Type B pancreatic cell (in vitro differentiated cells): ENCODE measurements around the gene KCTD11. TPM values are rescaled to one million over a fixed set of nuclear protein-coding genes. Genes with fewer than 3 reads are reported as not detected.

Source experiments
- DNase-seq: peaks from one replicate; pipeline ENCODE4 v3.0.0; 2021; ENCODE audit warnings: mixed read lengths; ENCODE audit not compliant: unreplicated experiment; ENCODE audit errors: extremely low spot score
- H3K27ac Mint-ChIP-seq: 2 replicates; pipeline ENCODE4 v1.8.0; 2021; ENCODE audit warnings: mild to moderate bottlenecking, mixed read lengths
- H3K27me3 Mint-ChIP-seq: 2 replicates; pipeline ENCODE4 v1.8.0; 2021; ENCODE audit warnings: mixed read lengths
- H3K36me3 Mint-ChIP-seq: 2 replicates; pipeline ENCODE4 v1.8.0; 2021; ENCODE audit warnings: mixed read lengths
- H3K4me1 Mint-ChIP-seq: one replicate; pipeline ENCODE4 v1.8.0; 2021; ENCODE audit warnings: mixed read lengths; ENCODE audit not compliant: unreplicated experiment
- H3K4me3 Mint-ChIP-seq: 2 replicates; pipeline ENCODE4 v1.8.0; 2021; ENCODE audit warnings: mild to moderate bottlenecking, mixed read lengths
- H3K9me3 Mint-ChIP-seq: 2 replicates; pipeline ENCODE4 v1.8.0; 2021; ENCODE audit warnings: mixed read lengths
- CTCF ChIP-seq: fragments of 200-600 bp; sonication (generic); conservative IDR thresholded peaks from 2 replicates; pipeline ENCODE4 v1.5.0; 2021; ENCODE audit warnings: antibody characterized with exemption, mild to moderate bottlenecking
- total RNA-seq: library from RNA; stranded (reverse); gene quantifications from 2 replicates; pipeline ENCODE4 v1.2.1, GENCODE V29; 2021; ENCODE audit warnings: low replicate concordance

The KCTD11 gene
- total RNA-seq, 1 donor from 2014 or later: 9.5 TPM

DNA sequence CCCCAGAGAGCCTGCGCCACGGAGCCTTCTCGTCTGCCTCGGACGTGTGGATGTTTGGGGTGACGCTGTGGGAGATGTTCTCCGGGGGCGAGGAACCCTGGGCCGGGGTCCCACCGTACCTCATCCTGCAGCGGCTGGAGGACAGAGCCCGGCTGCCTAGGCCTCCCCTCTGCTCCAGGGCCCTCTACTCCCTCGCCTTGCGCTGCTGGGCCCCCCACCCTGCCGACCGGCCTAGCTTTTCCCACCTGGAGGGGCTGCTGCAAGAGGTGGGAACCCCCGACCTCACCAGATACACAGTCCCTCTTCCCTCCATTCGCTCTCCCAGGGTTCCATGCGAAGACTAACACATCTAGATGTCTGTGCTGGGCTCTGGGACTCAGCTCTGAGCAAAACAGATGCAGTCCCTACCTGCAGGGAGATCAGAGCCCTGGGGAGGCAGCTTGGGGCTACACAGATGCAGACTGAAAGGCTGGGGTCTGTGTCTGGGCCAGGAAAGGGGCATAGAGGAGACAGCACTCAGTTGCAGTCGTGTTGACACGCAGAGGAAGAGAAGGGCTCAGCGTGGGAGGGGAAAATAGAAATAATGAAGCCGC is 32.6 kb downstream of the KCTD11 start:
- no peak for TF ChIP-seq CTCF
- peaks cover 38% of the 10 kb centered on the region for H3K27me3 Mint-ChIP-seq
- no peaks in the 10 kb centered on the region for H3K9me3 Mint-ChIP-seq
- peaks cover 4% of the 10 kb centered on the region for H3K4me1 Mint-ChIP-seq
- H3K36me3 Mint-ChIP-seq: peaks cover 9% of the 10 kb centered on the region
- no peak for DNase-seq
- H3K27ac Mint-ChIP-seq: peak overlapping the region; percentile 50
- peak overlapping the region; percentile 57 for H3K4me3 Mint-ChIP-seq

DNA sequence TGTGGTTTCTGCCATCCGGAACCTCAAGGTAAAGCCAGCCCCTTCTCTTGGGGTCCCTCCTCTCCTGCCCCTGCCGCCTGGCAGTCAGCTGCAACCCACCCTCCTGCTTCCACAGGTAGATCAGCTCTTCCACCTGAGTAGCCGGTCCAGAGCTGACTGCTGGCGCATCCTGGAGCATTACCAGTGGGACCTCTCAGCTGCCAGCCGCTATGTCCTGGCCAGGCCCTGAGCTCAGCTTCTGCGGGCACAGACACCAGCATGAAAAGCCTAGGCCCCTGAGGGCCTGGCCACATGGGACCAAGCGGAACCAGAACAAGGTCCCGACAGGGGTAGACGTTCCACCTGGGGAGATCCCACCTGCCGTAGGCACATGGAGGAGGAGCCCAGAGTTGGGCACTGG is 36.9 kb downstream of the KCTD11 start:
- H3K27me3 Mint-ChIP-seq: peaks cover 4% of the 10 kb centered on the region
- H3K4me1 Mint-ChIP-seq: no peaks in the 10 kb centered on the region
- no peak for DNase-seq
- no peak for TF ChIP-seq CTCF
- no peak overlapping the region for H3K27ac Mint-ChIP-seq
- no peak overlapping the region for H3K4me3 Mint-ChIP-seq
- H3K36me3 Mint-ChIP-seq: peaks cover 14% of the 10 kb centered on the region
- H3K9me3 Mint-ChIP-seq: no peaks in the 10 kb centered on the region

GRCh38 chr17:7389924-7390910 is 38.3 kb downstream of the KCTD11 start:
- H3K4me1 Mint-ChIP-seq: peaks cover 5% of the 10 kb centered on the region
- no peak for DNase-seq
- no peaks in the 10 kb centered on the region for H3K27me3 Mint-ChIP-seq
- TF ChIP-seq CTCF: no peak
- no peaks in the 10 kb centered on the region for H3K9me3 Mint-ChIP-seq
- no peak overlapping the region for H3K4me3 Mint-ChIP-seq
- no peak overlapping the region for H3K27ac Mint-ChIP-seq
- H3K36me3 Mint-ChIP-seq: peaks cover 14% of the 10 kb centered on the region

- no peak for TF ChIP-seq CTCF
- no peak overlapping the region for H3K27ac Mint-ChIP-seq
- no peaks in the 10 kb centered on the region for H3K27me3 Mint-ChIP-seq
- no peaks in the 10 kb centered on the region for H3K9me3 Mint-ChIP-seq
- H3K36me3 Mint-ChIP-seq: peaks cover 11% of the 10 kb centered on the region
- DNase-seq: no peak
- no peak overlapping the region for H3K4me3 Mint-ChIP-seq
- H3K4me1 Mint-ChIP-seq: peaks cover 5% of the 10 kb centered on the region
Measured at GRCh38 chr17:7391307-7391706, 39.3 kb downstream of the KCTD11 start.

GRCh38 chr17:7392696-7393612 is 41.0 kb downstream of the KCTD11 start:
- Mint-ChIP-seq H3K27me3 (no peaks in the 10 kb centered on the region), H3K36me3 (peaks cover 11% of the 10 kb centered on the region), H3K9me3 (no peaks in the 10 kb centered on the region), H3K4me3 (peak overlapping the region; percentile 91), H3K4me1 (peaks cover 5% of the 10 kb centered on the region), H3K27ac (no peak overlapping the region)
- DNase-seq: no peak
- no peak for TF ChIP-seq CTCF
